H1 (cell line): ENCODE results near the gene RPP14.

Experiments
- ATF2 ChIP-seq: IDR thresholded peaks from 2 replicates; pipeline ENCODE4 v1.6.1; 2012; ENCODE audit warnings: low read length, inconsistent platforms
- CREB1 ChIP-seq: IDR thresholded peaks from 2 replicates; pipeline ENCODE4 v1.6.1; 2012; ENCODE audit warnings: inconsistent platforms
- CTCF ChIP-seq, 3 experiments: IDR thresholded peaks; 1 replicate in 2 of 3; 2 replicates in 1 of 3; pipeline versions ENCODE4 v1.5.1 to v1.6.1; 2011; ENCODE audit warnings: low read length in 3 of 3, mild to moderate bottlenecking in 3 of 3, inconsistent platforms in 2 of 3, low read depth in 1 of 3, moderate library complexity in 1 of 3; ENCODE audit not compliant: insufficient read depth in 1 of 3; ENCODE audit errors: control extremely low read depth in 1 of 3
- E2F6 ChIP-seq: IDR thresholded peaks from 2 replicates; pipeline ENCODE4 v1.6.1; 2012; ENCODE audit warnings: inconsistent platforms
- EP300 ChIP-seq, 2 experiments: IDR thresholded peaks; 1 replicate in 1 of 2; 2 replicates in 1 of 2; pipeline ENCODE4 v1.6.1; 2011 to 2012; ENCODE audit warnings: low read depth in 2 of 2, low read length in 2 of 2, mild to moderate bottlenecking in 2 of 2, borderline replicate concordance in 1 of 2, inconsistent platforms in 1 of 2, moderate library complexity in 1 of 2
- EZH2 ChIP-seq: fragments of 200-600 bp; sonication (generic); IDR thresholded peaks from 2 replicates; pipeline ENCODE4 v1.7.1; 2012; ENCODE audit warnings: low read depth, mild to moderate bottlenecking, moderate library complexity, low read length, inconsistent platforms; ENCODE audit not compliant: severe bottlenecking
- NRF1 ChIP-seq: IDR thresholded peaks from 2 replicates; pipeline ENCODE4 v1.6.1; 2011; ENCODE audit warnings: mild to moderate bottlenecking, low read depth, low read length, improper control_type of control experiment
- POLR2A ChIP-seq, 2 experiments: IDR thresholded peaks; 1 replicate in 1 of 2; 2 replicates in 1 of 2; pipeline ENCODE4 v1.6.1; 2011; ENCODE audit warnings: low read depth in 2 of 2, low read length in 2 of 2, mild to moderate bottlenecking in 2 of 2; ENCODE audit errors: control extremely low read depth in 1 of 2
- RFX5 ChIP-seq: IDR thresholded peaks from 2 replicates; pipeline ENCODE4 v1.6.1; 2011; ENCODE audit warnings: low read depth, low read length, improper control_type of control experiment, borderline replicate concordance
- ZNF274 ChIP-seq: IDR thresholded peaks from 2 replicates; pipeline ENCODE4 v1.7.0; 2012; ENCODE audit warnings: low read length, borderline replicate concordance; ENCODE audit errors: extremely low read depth

- no peak for TF ChIP-seq CTCF (IDR thresholded peaks at IDR 0.05; ENCODE audit: control extremely low read depth in 1 of 3, insufficient read depth in 1 of 3, low read depth in 1 of 3, low read length in 3 of 3)
- no peak for TF ChIP-seq ZNF274
- no peak for TF ChIP-seq EP300 (IDR thresholded peaks at IDR 0.05; ENCODE audit: borderline replicate concordance in 1 of 2, low read depth in 2 of 2, low read length in 2 of 2)
- no peak for TF ChIP-seq ATF2
- TF ChIP-seq E2F6, result no peak
- no peak for TF ChIP-seq RFX5
- TF ChIP-seq CREB1, result no peak
- TF ChIP-seq POLR2A (IDR thresholded peaks at IDR 0.05; ENCODE audit: control extremely low read depth in 1 of 2, low read depth in 2 of 2, low read length in 2 of 2), result no peak
- TF ChIP-seq NRF1, result no peak
- no peak for TF ChIP-seq EZH2
These were observed 27.4 kb downstream of the RPP14 start for GRCh38 chr3:58333206-58334012.
